B cell (primary cell): ENCODE measurements around the gene NPC1. TPM values are rescaled to one million over a fixed set of nuclear protein-coding genes. Genes with fewer than 3 reads are reported as not detected.

Experiments
- ATAC-seq: fragments of 200-7000 bp; cut with Tn5 transposase; one replicate; pipeline ENCODE4 v1.10.0; 2021; ENCODE audit warnings: low read depth, mild to moderate bottlenecking, moderate number of reproducible peaks, moderate library complexity
- CTCF ChIA-PET: fragments of 350-600 bp; sonication (Branson Sonifier 250); formaldehyde crosslinking; loops from one replicate; lab custom pipeline; 2021; ENCODE audit warnings: antibody characterized with exemption, inconsistent platforms; lab: Charles Lee
- POLR2A ChIA-PET: fragments of 350-600 bp; sonication (Branson Sonifier 250); formaldehyde crosslinking; loops from one replicate; lab custom pipeline; 2021; ENCODE audit warnings: antibody characterized with exemption; lab: Charles Lee
- DNase-seq: peaks from one replicate; pipeline ENCODE4 v3.0.0; 2013
- H2AFZ ChIP-seq: 2 replicates; pipeline ENCODE4 v1.6.1; 2012; ENCODE audit warnings: mild to moderate bottlenecking, low read depth, low read length; ENCODE audit not compliant: insufficient read depth, poor library complexity, severe bottlenecking
- H3K27ac ChIP-seq, 2 donors: 1 replicate in 1 of 2; 2 replicates in 1 of 2; pipeline ENCODE4 v1.5.1; 2012 to 2013; ENCODE audit warnings: low read length in 2 of 2, mild to moderate bottlenecking in 2 of 2, moderate library complexity in 1 of 2
- H3K27me3 ChIP-seq, 4 experiments: fragments of 200-600 bp in 1 of 4; sonication (generic) in 1 of 4; replicated peaks in 1 of 4; 1 replicate in 2 of 4; 2 replicates in 2 of 4; pipeline versions ENCODE4 v1.6.1 to v1.7.0; 2013 to 2016; ENCODE audit warnings: low read length in 3 of 4, mild to moderate bottlenecking in 2 of 4, mixed read lengths in 1 of 4, moderate library complexity in 1 of 4; ENCODE audit not compliant: insufficient read depth in 4 of 4, control insufficient read depth in 3 of 4; ENCODE audit errors: control extremely low read depth in 1 of 4
- H3K36me3 ChIP-seq, 2 experiments: replicated peaks in 1 of 2; 1 replicate in 1 of 2; 2 replicates in 1 of 2; pipeline versions ENCODE4 v1.6.1 to v1.7.1; 2013; ENCODE audit warnings: low read length in 1 of 2; ENCODE audit not compliant: insufficient read depth in 2 of 2, control insufficient read depth in 1 of 2; ENCODE audit errors: control extremely low read depth in 1 of 2, extremely low read depth in 1 of 2
- H3K4me1 ChIP-seq, 2 donors: fragments of 200-600 bp in 1 of 2; sonication (generic) in 1 of 2; 1 replicate in 1 of 2; 2 replicates in 1 of 2; pipeline versions ENCODE4 v1.5.1 to v1.6.1; 2013 to 2017; ENCODE audit warnings: low read length in 2 of 2; ENCODE audit not compliant: control insufficient read depth in 2 of 2, insufficient read depth in 2 of 2
- H3K4me2 ChIP-seq: replicated peaks from 2 replicates; pipeline ENCODE3; 2012; ENCODE audit warnings: mild to moderate bottlenecking, low read depth, low read length; ENCODE audit not compliant: poor library complexity, severe bottlenecking
- H3K4me3 ChIP-seq, 5 experiments: fragments of 200-600 bp in 1 of 5; sonication (generic) in 1 of 5; 1 replicate in 3 of 5; 2 replicates in 2 of 5; pipeline versions ENCODE4 v1.5.1 to v1.7.0; 2011 to 2016; ENCODE audit warnings: low read length in 4 of 5, mild to moderate bottlenecking in 4 of 5, low read depth in 2 of 5, control low read depth in 1 of 5, moderate library complexity in 1 of 5; ENCODE audit not compliant: insufficient read depth in 1 of 5; ENCODE audit errors: control extremely low read depth in 1 of 5, extremely low read depth in 1 of 5
- H3K79me2 ChIP-seq: fragments of 200-600 bp; sonication (generic); one replicate; pipeline ENCODE4 v1.6.0; 2016; ENCODE audit warnings: low read length; ENCODE audit not compliant: control insufficient read depth, insufficient read depth
- H3K9ac ChIP-seq: fragments of 200-600 bp; sonication (generic); 2 replicates; pipeline ENCODE4 v1.6.1; 2017; ENCODE audit warnings: mild to moderate bottlenecking, low read length, moderate library complexity
- H3K9me3 ChIP-seq, 3 donors: one replicate each; pipeline versions ENCODE4 v1.6.1 to v1.7.1; 2013; ENCODE audit warnings: low read length in 2 of 3; ENCODE audit not compliant: control insufficient read depth in 2 of 3, insufficient read depth in 1 of 3; ENCODE audit errors: control extremely low read depth in 1 of 3
- H4K20me1 ChIP-seq: 2 replicates; pipeline ENCODE4 v1.6.0; 2012; ENCODE audit warnings: mild to moderate bottlenecking, low read length; ENCODE audit not compliant: insufficient read depth, control insufficient read depth, poor library complexity, severe bottlenecking
- H3K27ac Mint-ChIP-seq: one replicate; pipeline ENCODE4 v1.8.0; 2021; ENCODE audit warnings: mixed read lengths
- H3K27me3 Mint-ChIP-seq: one replicate; pipeline ENCODE4 v1.8.0; 2021; ENCODE audit warnings: mixed read lengths
- H3K4me1 Mint-ChIP-seq: one replicate; pipeline ENCODE4 v1.8.0; 2021; ENCODE audit warnings: mixed read lengths
- H3K4me3 Mint-ChIP-seq: one replicate; pipeline ENCODE4 v1.8.0; 2021; ENCODE audit warnings: mixed read lengths
- H3K9me3 Mint-ChIP-seq: one replicate; pipeline ENCODE4 v1.8.0; 2022; ENCODE audit warnings: mixed read lengths; ENCODE audit not compliant: insufficient read depth
- EZH2 ChIP-seq: IDR thresholded peaks from 2 replicates; pipeline ENCODE4 v1.6.1; 2012; ENCODE audit warnings: borderline replicate concordance, low read depth, mild to moderate bottlenecking, moderate library complexity, low read length; ENCODE audit not compliant: insufficient read depth, poor library complexity, severe bottlenecking
- WGBS: methylation state at CpG from one replicate; pipeline ENCODE4 v1.1.5; 2013; ENCODE audit warnings: missing lambda C conversion rate; ENCODE audit not compliant: insufficient coverage; 5-methylcytosine and 5-hydroxymethylcytosine counted together
- intact Hi-C: fragments of 100-400 bp; cut with micrococcal nuclease; formaldehyde crosslinking; loops from one replicate; pipeline ENCODE4 v1.10.0; 2022
- polyA minus RNA-seq: library from RNA; depleted of rRNA, polyadenylated mRNA; stranded (reverse); fragments of >200 nt; gene quantifications from 2 replicates; pipeline ENCODE4 v1.2.3, GENCODE V29; 2012
- polyA plus RNA-seq: library from polyadenylated mRNA; depleted of rRNA; stranded (reverse); fragments of >200 nt; gene quantifications from 2 replicates; pipeline ENCODE4 v1.2.3, GENCODE V29; 2012
- total RNA-seq, 2 donors: library from RNA; stranded (reverse); fragments of 120-200 nt in 1 of 2; gene quantifications; 1 replicate in 1 of 2; 2 replicates in 1 of 2; pipeline versions ENCODE4 v1.2.3 to v1.2.4, GENCODE V29; 2013 to 2022
- TF ChIP-seq, protein P1 (sequence below): fragments of 200-600 bp; IDR thresholded peaks from one replicate; pipeline ENCODE4 v1.8.0; 2022; ENCODE audit warnings: antibody characterized with exemption, mild to moderate bottlenecking

Gene NPC1
- total RNA-seq (44.4 and 48.5 TPM in 2 replicates), polyA plus RNA-seq (13.1 and 17.5 TPM in 2 replicates), polyA minus RNA-seq (21.6 and 38.2 TPM in 2 replicates)
- total RNA-seq (2013), result 15.3 TPM

DNA sequence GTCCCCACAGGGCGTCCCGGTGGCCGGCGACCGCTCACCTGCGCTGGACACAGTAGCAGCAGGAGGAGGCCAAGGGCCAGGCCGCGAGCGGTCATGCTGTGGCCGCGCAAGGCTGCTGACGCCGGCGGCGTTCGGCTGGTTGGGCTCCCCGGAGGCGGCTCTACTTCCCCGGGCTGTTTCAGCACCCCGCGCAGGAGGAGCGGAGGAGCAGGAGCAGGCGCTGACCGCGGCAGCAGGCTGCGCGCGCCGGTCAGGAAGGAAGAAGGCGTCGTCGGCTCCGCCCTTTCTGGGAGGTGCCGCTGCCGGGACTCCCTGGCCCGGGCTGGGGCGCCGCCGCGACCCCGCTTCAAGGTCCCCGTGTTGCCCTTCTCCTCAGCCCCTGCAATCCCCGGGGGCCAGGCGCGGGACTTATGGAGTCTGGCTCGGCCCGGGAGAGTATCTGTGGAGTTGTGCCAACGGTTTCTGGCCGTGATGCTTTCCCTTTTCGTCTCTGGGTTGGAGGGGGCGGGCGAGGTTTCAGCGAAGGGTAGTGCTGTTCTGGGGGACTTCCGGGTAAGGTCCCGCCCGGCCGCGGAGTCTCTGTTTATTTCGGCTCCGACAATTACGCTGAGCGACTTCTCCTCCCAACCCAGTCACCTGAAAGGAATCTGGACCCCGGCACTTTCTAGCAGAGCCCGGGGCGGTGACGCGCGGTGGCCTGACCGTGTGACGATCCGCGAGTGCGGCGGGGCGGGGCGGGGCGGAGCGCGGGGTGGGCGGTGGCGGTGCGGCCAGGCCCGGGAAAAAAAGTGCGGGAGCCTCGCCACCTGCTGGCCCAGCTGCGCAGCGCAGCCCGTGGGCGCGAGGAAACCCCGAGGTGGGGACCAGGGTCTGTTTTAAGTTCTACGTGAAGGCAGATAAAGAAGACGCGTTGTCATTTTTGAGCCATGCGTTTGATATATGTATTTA is at the start of gene NPC1:
Gene NPC1 (minus strand): TSS at position 258 of the 948 bp plus-strand sequence. CDS start 163 bp downstream, at position 95.
- Histone ChIP-seq H3K4me1 (peaks cover 13 to 21% of the 10 kb centered on the region in 2 donors), H4K20me1 (no peaks in the 10 kb centered on the region), H3K4me2 (peak within 1 kb of the TSS; percentile 79), H2AFZ (peak within 1 kb of the TSS; percentile 91), H3K36me3 (peaks cover 0 to under 1% of the 10 kb centered on the region in 2 experiments), H3K9ac (peak within 1 kb of the TSS; percentile 100), H3K4me3 (peak within 1 kb of the TSS; percentile 79 to 99 (median 97)), H3K27me3 (no peaks in the 10 kb centered on the region), H3K9me3 (no peaks in the 10 kb centered on the region), H3K27ac (peak within 1 kb of the TSS; percentile 99), H3K79me2 (peaks cover 44% of the 10 kb centered on the region)
- TF ChIP-seq, protein P1, sequence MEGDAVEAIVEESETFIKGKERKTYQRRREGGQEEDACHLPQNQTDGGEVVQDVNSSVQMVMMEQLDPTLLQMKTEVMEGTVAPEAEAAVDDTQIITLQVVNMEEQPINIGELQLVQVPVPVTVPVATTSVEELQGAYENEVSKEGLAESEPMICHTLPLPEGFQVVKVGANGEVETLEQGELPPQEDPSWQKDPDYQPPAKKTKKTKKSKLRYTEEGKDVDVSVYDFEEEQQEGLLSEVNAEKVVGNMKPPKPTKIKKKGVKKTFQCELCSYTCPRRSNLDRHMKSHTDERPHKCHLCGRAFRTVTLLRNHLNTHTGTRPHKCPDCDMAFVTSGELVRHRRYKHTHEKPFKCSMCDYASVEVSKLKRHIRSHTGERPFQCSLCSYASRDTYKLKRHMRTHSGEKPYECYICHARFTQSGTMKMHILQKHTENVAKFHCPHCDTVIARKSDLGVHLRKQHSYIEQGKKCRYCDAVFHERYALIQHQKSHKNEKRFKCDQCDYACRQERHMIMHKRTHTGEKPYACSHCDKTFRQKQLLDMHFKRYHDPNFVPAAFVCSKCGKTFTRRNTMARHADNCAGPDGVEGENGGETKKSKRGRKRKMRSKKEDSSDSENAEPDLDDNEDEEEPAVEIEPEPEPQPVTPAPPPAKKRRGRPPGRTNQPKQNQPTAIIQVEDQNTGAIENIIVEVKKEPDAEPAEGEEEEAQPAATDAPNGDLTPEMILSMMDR, result peak; percentile 95
- no peak for TF ChIP-seq EZH2
- WGBS, result under 1% methylated on average over 83 of the region's 95 CpGs
- Mint-ChIP-seq H3K4me3 (peak within 1 kb of the TSS; percentile 93), H3K9me3 (no peaks in the 10 kb centered on the region), H3K27me3 (no peaks in the 10 kb centered on the region), H3K27ac (peak within 1 kb of the TSS; percentile 97), H3K4me1 (peaks cover 23% of the 10 kb centered on the region)
- CTCF ChIA-PET, result interaction anchor here (0.7 to 6.7 kb wide), 7 partner anchors 71 to 787 kb away, joined by 3 to 56 read pairs (median 5); partner anchors contain the start of gene RIOK3
- intact Hi-C loops, result loop anchor here (1.0 to 10.0 kb wide), 9 partner anchors 70 to 788 kb away; partner anchors contain the start of genes CABLES1, RBBP8, RIOK3 and RMC1
- DNase-seq, result peak; percentile 93
- peak; percentile 87 for ATAC-seq
- POLR2A ChIA-PET, result interaction anchor here (0.6 kb wide), 1 partner anchor 768 kb away, joined by 4 read pairs; no protein-coding TSS in a partner anchor

DNA sequence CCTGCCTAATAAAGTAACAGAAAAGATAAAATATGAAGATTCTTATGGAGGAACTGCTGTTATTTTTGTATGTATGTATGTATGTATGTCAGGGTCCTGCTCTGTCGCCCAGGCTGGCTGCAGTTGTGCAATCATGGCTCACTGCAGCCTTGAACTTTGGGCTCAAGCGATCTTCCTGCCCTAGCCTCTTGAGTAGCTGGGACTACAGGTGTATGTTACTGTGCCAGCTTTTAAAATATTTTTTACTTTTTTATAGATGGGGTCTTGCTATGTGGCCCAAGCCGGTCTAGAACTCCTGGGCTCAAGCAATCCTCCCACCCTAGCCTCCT is 49.7 kb upstream of the NPC1 start:
- Mint-ChIP-seq H3K27me3 (peaks cover 20% of the 10 kb centered on the region), H3K4me1 (no peaks in the 10 kb centered on the region), H3K9me3 (no peaks in the 10 kb centered on the region), H3K4me3 (no peak overlapping the region), H3K27ac (no peak overlapping the region)
- H3K4me2 ChIP-seq, result no peak overlapping the region
- no peak for TF ChIP-seq EZH2
- TF ChIP-seq, protein P1, result no peak
- H2AFZ ChIP-seq, result no peak overlapping the region
- ATAC-seq (no peak), DNase-seq (no peak)
- H3K79me2 ChIP-seq, result no peaks in the 10 kb centered on the region
- ChIA-PET POLR2A (no interaction called here), CTCF (no interaction called here)
- intact Hi-C loops, result no loop called here
- H4K20me1 ChIP-seq, result no peaks in the 10 kb centered on the region
- H3K4me1 ChIP-seq, result no peaks in the 10 kb centered on the region
- H3K36me3 ChIP-seq, result no peaks in the 10 kb centered on the region
- peaks cover 0 to 1% (median 0%) of the 10 kb centered on the region in 3 donors for H3K9me3 ChIP-seq
- no peaks in the 10 kb centered on the region for H3K27me3 ChIP-seq
- no peak overlapping the region for H3K4me3 ChIP-seq
- WGBS, result 92% methylated on average over 1 of the region's 3 CpGs
- no peak overlapping the region for H3K9ac ChIP-seq
- H3K27ac ChIP-seq, result no peak overlapping the region
